GM19468 (cell line): Measurements from ENCODE around the gene EEIG2.
"Not testable (repeated sequence)": the region's sequence is repeated elsewhere in the genome, so short reads cannot be mapped to it uniquely, and the experiment has no call there.

Source experiments
- ATAC-seq: cut with Tn5 transposase; IDR thresholded peaks from one replicate; pipeline ENCODE4 v1.9.1; 2021; ENCODE audit warnings: mild to moderate bottlenecking, moderate library complexity, moderate number of reproducible peaks; ENCODE audit not compliant: unreplicated experiment; ENCODE audit errors: extremely low read depth

The EEIG2 gene

DNA sequence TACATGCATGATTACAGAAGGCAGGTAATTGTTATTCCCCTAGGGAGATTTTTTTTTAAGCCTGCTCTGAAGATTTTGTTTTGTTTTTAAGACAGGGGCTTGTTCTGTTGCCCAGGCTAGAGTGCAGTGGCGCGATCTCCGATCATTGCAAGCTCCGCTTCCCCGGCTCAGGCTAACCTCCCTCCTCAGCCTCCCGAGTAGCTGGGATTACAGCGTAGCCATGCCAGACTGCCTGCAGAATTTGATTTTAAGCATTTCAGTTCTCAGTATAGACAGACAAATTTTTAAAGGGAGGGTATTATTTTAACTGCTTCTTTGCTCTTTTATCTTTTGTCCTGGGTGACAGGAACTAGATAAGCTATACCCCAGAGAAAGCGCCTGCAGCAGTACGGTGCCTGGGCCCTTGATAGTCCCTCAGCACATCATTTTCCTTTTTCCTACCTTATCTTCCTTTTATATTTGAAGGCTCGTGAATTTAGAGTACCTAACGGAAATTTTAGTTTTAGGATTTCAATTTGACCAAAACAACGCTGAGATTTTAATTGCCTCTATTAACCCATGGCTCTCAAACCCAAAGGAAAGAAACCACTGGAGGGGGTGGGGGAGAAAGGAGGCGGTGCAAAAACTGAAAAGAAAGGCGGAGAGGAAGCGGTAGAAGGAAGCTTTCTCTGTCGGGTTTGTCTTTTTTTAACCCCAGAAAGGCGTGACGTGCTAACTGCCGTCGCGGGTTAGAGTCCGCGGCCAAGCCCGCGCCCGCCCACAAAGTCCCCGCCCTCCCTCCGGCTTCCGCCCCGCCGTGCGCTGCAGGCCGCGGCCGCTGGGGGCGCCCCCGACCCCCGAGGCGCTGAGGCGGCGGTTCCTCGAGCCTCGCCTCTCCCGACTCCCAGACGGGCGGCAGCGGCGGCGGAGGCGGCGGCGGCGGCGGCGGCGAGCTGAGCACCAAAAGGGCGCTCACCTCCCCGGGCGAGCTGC, at the start of gene EEIG2:
Gene EEIG2, plus strand, starts transcription at position 886 of the 972 bp plus-strand sequence. CDS start 329 bp downstream, outside the sequence.
- peak; percentile 76 for ATAC-seq

- no peak for ATAC-seq
Measured at GRCh38 chr1:108511764-108512163, 48.1 kb upstream of the EEIG2 start.

- no peak for ATAC-seq
Measured at GRCh38 chr1:108512239-108513043, 47.5 kb upstream of the EEIG2 start.

- no peak for ATAC-seq
Measured at GRCh38 chr1:108513044-108513415, 46.9 kb upstream of the EEIG2 start.

- not testable (repeated sequence) for ATAC-seq
Measured at GRCh38 chr1:108513914-108514313, 46.0 kb upstream of the EEIG2 start.

- ATAC-seq = not testable (repeated sequence)
Measured at GRCh38 chr1:108517301-108517897, 42.5 kb upstream of the EEIG2 start.

DNA sequence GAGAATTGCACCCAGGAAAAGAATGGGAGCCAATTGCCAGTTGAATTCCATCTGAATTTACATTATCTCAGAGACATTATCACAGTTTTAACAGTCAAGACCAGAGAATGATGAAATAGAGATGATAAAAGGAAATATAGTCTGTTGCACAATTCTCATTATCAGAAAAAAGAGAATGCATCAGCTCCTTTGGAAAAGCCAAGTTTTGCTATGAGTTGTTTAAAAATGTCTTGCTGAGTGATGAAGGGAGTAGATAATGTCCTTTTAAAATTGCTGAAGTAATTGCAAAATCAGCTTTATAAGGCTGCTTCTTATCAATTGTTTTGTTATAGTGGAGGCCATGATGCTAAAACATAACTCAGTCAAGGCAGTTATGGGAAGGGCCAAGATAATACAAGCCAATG, 37.9 kb upstream of the EEIG2 start:
- ATAC-seq = no peak

DNA sequence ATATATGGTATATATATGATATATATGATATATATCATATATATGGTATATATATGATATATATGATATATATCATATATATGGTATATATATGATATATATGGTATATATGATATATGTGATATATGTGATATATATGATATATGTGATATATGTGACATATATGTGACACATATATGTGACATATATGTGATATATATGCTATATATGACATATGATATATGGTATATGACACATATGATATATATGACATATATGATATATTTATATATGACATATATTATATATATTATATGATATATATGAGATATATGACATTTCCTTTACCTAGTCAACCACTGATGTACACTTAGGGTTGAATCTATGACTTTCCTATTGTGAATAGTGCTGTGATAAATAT, 36.1 kb upstream of the EEIG2 start:
- ATAC-seq = no peak

DNA sequence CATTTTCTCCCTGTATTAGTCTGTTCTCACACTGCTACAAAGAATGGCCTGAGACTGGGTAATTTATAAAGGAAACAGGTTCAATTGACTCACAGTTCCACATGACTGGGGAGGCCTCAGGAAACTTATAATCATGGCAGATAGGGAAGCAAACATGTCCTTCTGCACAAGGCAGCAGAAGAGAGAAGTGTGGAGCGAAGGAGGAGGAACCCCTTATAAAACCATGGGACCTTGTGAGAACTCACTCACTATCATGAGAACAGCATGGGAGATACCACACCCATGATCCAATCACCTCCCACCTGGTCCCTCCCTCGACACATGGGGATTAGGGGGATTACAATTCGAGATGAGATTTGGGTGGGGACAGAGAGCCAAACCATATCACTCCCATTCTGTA, 35.2 kb upstream of the EEIG2 start:
- ATAC-seq = no peak

DNA sequence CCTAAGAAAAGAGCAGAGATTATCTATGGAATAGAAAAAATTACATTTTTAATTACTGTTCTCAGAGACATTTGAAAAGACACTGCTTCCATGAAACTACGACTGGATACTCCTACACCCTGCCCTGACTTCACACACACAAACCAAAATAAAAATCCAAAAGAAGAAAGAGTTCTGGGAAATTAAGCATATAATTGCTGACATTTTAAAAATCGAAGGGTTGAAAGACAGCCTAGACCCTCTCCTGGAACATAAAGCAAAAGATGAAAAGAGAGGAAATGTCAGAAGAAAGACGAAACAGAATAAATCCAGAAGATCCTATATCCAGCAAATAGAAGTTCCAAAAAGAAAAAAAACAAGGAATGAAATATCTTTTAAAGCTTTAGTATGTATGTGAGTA, 32.8 kb upstream of the EEIG2 start:
- ATAC-seq = no peak

GRCh38 chr1:108527837-108528236, 32.1 kb upstream of the EEIG2 start:
- ATAC-seq = no peak

DNA sequence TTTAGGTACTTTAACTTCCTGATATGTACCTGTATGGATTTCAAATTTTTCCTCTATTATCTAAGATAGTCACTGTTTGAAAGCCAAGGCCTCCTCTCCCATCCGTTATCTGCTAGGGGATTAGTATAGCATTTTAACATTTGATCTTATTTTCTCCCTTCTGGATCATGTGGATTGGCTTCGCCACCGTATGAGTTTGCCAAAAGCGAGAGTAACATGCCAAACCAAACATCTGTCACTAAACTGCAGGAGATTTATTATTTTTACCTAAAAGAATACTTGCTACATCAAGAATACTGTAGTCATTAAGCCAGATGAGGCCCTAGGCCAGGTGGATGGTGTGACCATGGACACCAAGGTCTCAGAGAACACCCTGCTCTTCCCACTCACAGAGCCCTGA, 28.5 kb upstream of the EEIG2 start:
- no peak for ATAC-seq

GRCh38 chr1:108532730-108533129, 27.2 kb upstream of the EEIG2 start:
- no peak for ATAC-seq

DNA sequence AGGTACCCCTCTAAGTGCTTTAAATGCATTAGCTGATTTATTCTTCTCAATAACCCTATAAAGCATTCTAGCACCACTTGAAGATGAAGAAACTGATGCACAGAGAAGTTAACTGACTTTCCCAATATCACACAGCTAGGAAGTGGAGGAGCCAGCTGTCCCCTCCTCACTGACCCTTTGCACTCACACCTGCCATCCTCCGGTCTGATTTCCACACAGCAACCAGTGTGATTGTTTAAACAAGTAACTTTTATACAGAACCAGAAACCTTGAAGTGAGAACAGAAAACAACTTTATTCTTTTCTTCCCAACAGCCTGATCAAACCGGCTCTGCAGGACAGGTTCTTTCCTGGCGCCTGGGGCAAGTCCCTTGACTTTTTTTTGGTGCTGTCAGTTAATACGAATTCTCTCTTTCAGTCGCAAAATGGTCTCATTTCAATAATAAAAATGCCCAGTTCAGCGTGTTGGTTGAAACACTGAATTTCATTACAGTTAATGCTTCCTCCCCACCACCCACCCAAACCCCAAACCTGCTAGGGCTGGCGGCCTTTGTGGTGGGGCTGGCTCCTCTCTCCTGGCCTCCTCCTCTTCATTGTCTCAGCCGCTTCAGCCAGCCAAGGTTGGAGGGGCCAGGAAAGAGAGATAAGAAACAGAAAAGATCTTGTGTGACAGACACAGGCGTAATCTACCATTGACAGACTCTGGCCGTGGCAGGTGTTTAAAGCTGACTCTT, 26.4 kb upstream of the EEIG2 start:
- ATAC-seq = peak; percentile 18

DNA sequence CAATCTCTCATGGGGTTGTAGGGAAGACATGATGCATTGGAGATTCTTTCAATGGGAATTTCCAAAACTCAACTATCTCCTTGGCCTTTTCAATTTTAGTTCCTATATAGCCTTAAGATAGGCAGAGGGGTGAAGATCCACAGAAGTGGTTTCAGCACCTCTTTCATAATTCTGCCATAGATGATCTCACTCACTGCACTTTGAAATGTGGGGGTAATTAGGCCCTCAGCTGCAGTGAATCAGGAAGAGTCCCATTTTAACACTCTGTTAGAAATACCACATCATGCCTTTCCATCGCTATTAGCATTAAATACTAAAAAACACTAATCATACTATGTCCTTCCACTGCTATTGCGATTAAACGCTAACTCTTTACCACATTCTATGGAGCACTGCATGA, 25.1 kb upstream of the EEIG2 start:
- ATAC-seq = no peak

GRCh38 chr1:108535315-108535897, 24.5 kb upstream of the EEIG2 start:
- not testable (repeated sequence) for ATAC-seq

- not testable (repeated sequence) for ATAC-seq
Measured at GRCh38 chr1:108536021-108536420, 23.9 kb upstream of the EEIG2 start.

DNA sequence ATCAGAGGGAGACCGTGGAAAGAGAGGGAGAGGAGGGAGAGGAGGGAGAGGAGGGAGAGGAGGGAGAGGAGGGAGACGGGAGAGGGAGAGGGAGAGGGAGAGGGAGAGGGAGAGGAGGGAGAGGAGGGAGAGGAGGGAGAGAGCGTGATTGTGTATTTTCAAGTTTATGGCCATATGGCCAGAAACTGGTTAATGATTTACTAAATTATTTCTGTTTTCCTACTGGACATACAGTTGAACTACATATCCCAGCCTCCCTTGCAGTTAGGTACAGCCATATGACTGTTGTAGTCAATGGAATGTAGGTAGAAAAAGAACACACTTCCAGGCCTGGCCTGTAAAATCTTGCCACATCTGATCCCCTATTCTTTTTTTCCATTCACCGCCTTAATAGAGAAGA, 23.1 kb upstream of the EEIG2 start:
- ATAC-seq = not testable (repeated sequence)

DNA sequence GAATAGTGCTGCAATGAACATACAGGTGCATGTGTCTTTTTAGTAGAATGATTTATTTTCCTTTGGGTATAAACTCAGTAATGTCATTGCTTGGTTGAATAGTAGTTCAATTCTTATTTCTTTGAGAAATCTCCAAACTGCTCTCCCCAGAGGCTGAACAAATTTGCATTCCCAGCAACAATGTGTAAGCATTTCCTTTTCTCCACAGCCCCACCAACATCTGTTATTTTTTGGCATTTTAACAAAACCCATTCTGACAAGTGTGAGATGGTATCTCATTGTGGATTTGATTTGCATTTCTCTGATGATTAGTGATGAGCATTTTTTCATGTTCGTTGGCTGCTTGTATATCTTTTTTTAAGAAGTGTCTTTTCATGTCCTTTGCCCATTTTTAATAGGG, 21.9 kb upstream of the EEIG2 start:
- ATAC-seq = no peak

GRCh38 chr1:108540977-108541376, 18.9 kb upstream of the EEIG2 start:
- no peak for ATAC-seq
